ENCODE data around the gene SLC43A2.
"Not testable (repeated sequence)": the region's sequence is repeated elsewhere in the genome, so short reads cannot be mapped to it uniquely, and the experiment has no call there.

Gene SLC43A2

DNA sequence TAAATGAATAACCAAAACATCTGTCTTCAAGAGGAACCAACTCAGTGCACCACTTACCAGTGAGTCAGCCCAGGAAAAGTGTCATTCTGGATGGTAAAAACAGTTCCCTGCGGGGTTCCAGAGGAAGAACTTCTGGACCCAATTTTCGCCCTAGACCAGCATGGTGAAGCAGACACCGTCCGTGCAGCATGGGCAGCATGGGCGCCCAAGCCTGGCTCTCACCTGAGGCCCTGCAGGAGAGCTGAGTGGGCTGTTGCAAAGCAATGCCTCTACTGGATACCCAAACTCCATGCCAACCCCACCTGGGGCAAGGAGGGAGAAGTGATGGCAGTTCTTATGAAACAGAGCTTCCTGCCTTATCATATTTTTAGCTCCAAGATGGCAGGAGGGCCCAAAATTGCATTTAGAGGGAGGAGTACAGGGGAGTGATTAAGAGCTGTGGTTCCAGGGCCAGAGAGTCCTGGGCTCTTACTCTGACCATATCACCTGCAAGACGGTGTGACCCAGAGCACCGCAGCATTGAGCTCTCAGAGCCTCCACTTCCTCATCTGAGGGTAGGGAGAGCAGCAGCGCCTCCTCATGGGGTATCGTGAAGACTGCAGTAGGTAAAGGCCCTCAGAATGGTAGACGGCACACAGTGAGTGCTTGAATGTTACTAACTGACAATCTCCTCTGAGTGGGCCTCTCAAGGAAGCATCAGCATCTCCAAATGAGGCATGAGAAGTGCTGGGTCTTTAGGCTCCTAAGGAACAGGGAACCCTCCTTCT lies 95.6 kb downstream of the SLC43A2 start:
- no peak for DNase-seq

- DNase-seq: no peak
These were observed 98.8 kb downstream of the SLC43A2 start for GRCh38 chr17:1529863-1530262.

- DNase-seq: not testable (repeated sequence)
These were observed 101.8 kb downstream of the SLC43A2 start for GRCh38 chr17:1526876-1527275.

DNA sequence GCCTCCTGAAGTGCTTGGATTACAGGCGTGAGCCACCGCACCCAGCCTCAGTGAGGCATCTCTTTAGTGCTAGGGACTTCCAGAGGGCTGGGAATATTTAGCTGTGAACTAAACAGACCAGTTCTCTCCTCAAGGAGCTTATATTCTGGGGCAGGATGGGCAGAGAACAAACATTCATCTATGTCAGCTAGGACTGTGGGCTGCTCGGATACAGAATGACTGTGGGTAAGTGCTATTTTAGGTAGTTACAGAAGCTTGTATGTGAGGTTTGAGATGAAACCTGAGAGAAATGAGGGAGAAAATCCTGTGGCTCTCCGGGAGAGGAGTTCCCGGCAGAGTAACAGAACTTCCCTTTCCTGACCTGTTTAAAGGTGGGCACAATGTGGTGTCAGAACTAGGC lies 106.0 kb downstream of the SLC43A2 start:
- DNase-seq: no peak

- no peak for DNase-seq
These were observed 107.5 kb downstream of the SLC43A2 start for GRCh38 chr17:1521086-1521640.

DNA sequence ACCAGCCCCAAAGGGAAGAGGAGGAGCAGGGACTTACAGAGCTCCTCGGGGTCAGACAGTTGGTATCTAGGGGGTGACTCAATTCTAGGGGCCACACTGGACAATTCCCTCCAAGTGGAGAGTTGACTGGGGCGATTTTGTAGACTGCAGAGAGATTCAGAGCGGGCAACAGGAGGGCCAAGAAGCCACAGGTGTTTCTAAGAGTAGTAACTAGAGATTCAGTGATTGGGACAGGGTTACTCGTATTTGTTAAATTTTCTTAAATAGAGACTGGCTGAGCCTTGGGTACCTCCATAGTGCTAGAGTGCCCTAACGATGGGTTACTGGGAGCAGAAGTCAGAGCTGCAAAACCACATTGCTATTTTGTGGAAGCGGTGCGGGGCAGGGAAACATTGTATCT lies 109.0 kb downstream of the SLC43A2 start:
- no peak for DNase-seq
